Right lobe of liver (tissue), 6 donors: Measurements from ENCODE around the gene CDC42EP4. TPM values are rescaled to one million over a fixed set of nuclear protein-coding genes. Genes with fewer than 3 reads are reported as not detected.

Source experiments
- ATAC-seq, 4 donors: fragments of 200-7000 bp; cut with Tn5 transposase; one replicate each; pipeline ENCODE4 v1.9.1; 2020; ENCODE audit warnings: mild to moderate bottlenecking in 4 of 4, moderate library complexity in 4 of 4
- DNase-seq, 3 donors: peaks; one replicate each; pipeline ENCODE4 v3.0.0-alpha.2; 2020
- H3K27ac ChIP-seq, 3 donors: fragments of 200-600 bp; one replicate each; pipeline ENCODE4 v1.8.0; 2022
- H3K27me3 ChIP-seq, 2 donors: fragments of 200-600 bp; one replicate each; pipeline ENCODE4 v1.8.0; 2022
- H3K36me3 ChIP-seq, 4 donors: fragments of 200-600 bp; sonication (generic) in 1 of 4; one replicate each; pipeline versions ENCODE4 v1.5.1 to v1.8.0; 2017 to 2022; ENCODE audit warnings: control low read depth in 1 of 4
- H3K4me1 ChIP-seq, 4 donors: fragments of 200-600 bp; sonication (generic) in 1 of 4; one replicate each; pipeline versions ENCODE4 v1.5.1 to v1.8.0; 2017 to 2022; ENCODE audit warnings: control low read depth in 1 of 4
- H3K4me3 ChIP-seq, 3 donors: fragments of 200-600 bp; one replicate each; pipeline ENCODE4 v1.8.0; 2022
- H3K9me3 ChIP-seq, 4 donors: fragments of 200-600 bp; sonication (generic) in 1 of 4; one replicate each; pipeline versions ENCODE4 v1.5.1 to v1.8.0; 2017 to 2022; ENCODE audit warnings: control low read depth in 1 of 4
- CTCF ChIP-seq, 4 donors: fragments of 200-600 bp in 3 of 4; fragments of 450-650 bp in 1 of 4; IDR thresholded peaks; one replicate each; pipeline versions ENCODE4 v1.5.1 to v1.8.0; 2016 to 2022; ENCODE audit warnings: antibody characterized with exemption in 4 of 4, mild to moderate bottlenecking in 2 of 4
- POLR2A ChIP-seq: fragments of 450-650 bp; IDR thresholded peaks from one replicate; pipeline ENCODE4 v1.6.1; 2017; ENCODE audit warnings: antibody characterized with exemption, mild to moderate bottlenecking
- WGBS: methylation state at CpG from one replicate; pipeline ENCODE4 v1.1.6; 2018; ENCODE audit warnings: low coverage, low lambda C conversion rate; ENCODE audit not compliant: insufficient coverage; ENCODE audit errors: missing lambda C conversion rate; 5-methylcytosine and 5-hydroxymethylcytosine counted together
- intact Hi-C, 2 donors: fragments of 100-400 bp; cut with DNase I; formaldehyde crosslinking; loops; one replicate each; pipeline versions ENCODE4 v1.11.2 to v1.14.1; 2022
- total RNA-seq, 6 experiments: library from RNA; depleted of rRNA in 2 of 6; stranded (reverse); fragments of >200 nt in 2 of 6; fragmentation: NEBNext Ultra II Directional in 3 of 6; extraction: Animal tissue kit (Norgen Biotek cat#: 25700) in 3 of 6; gene quantifications; one replicate each; pipeline versions ENCODE4 v1.1.0 to v1.2.4, GENCODE V29; 2016 to 2023
- donor health status: DM: no; HTN: yes; CAD: no.
- donor health status: DM: no; HTN: no; CAD: no.
- donor health status: DM: no; HTN: no; CAD: no.
- donor health status: DM: no; HTN: yes; CAD: no.
- donor health status: DM: no; HTN: yes; CAD: no.

CDC42EP4 gene
- total RNA-seq, 6 experiments from 2014 or later, result 27.5 to 34.9 (median 30.9) TPM

GRCh38 chr17:73278465-73279453 lies 33.0 kb downstream of the CDC42EP4 start:
- no peak overlapping the region for H3K4me3 ChIP-seq
- H3K27me3 ChIP-seq, result no peaks in the 10 kb centered on the region
- WGBS, result 19% methylated on average over 8 of the region's 14 CpGs
- peak overlapping the region; percentile 25 to 84 (median 75) for H3K27ac ChIP-seq
- peaks cover 0 to 3% (median 0%) of the 10 kb centered on the region in 4 donors for H3K36me3 ChIP-seq
- DNase-seq (no peak), ATAC-seq (peak; percentile 42 to 68 (median 54))
- intact Hi-C loops, result no loop called here
- H3K9me3 ChIP-seq, result no peaks in the 10 kb centered on the region
- TF ChIP-seq POLR2A (no peak), CTCF (IDR thresholded peaks at IDR 0.05) (no peak)
- H3K4me1 ChIP-seq, result peaks cover 1 to 19% (median 9%) of the 10 kb centered on the region in 4 donors

- DNase-seq, result no peak
- intact Hi-C loops, result no loop called here
- H3K36me3 ChIP-seq, result no peaks in the 10 kb centered on the region
- WGBS, result 42% methylated on average over 7 of the region's 7 CpGs
- peak; percentile 70 to 88 (median 86) for ATAC-seq
- H3K9me3 ChIP-seq, result no peaks in the 10 kb centered on the region
- no peak overlapping the region for H3K4me3 ChIP-seq
- peaks cover 1 to 19% (median 9%) of the 10 kb centered on the region in 4 donors for H3K4me1 ChIP-seq
- H3K27ac ChIP-seq, result peak overlapping the region in 2 of 3 donors; percentile 75 to 84
- TF ChIP-seq CTCF (IDR thresholded peaks at IDR 0.05) (no peak), POLR2A (no peak)
- no peaks in the 10 kb centered on the region for H3K27me3 ChIP-seq
These were observed 33.7 kb downstream of the CDC42EP4 start for GRCh38 chr17:73278049-73278464.

GRCh38 chr17:73274490-73274889 lies 37.3 kb downstream of the CDC42EP4 start:
- intact Hi-C loops, result no loop called here
- Histone ChIP-seq H3K36me3 (no peaks in the 10 kb centered on the region), H3K27ac (no peak overlapping the region), H3K27me3 (no peaks in the 10 kb centered on the region), H3K9me3 (no peaks in the 10 kb centered on the region), H3K4me1 (peaks cover 1 to 19% (median 9%) of the 10 kb centered on the region in 4 donors), H3K4me3 (no peak overlapping the region)
- no peak for DNase-seq
- ATAC-seq, result no peak
- WGBS, result 97% methylated on average over 4 of the region's 4 CpGs
- TF ChIP-seq CTCF (IDR thresholded peaks at IDR 0.05) (no peak), POLR2A (no peak)

GRCh38 chr17:73272906-73273218 lies 38.9 kb downstream of the CDC42EP4 start:
- no peak overlapping the region for H3K4me3 ChIP-seq
- intact Hi-C loops, result no loop called here
- H3K27me3 ChIP-seq, result no peaks in the 10 kb centered on the region
- no peaks in the 10 kb centered on the region for H3K9me3 ChIP-seq
- TF ChIP-seq CTCF (IDR thresholded peaks at IDR 0.05) (no peak), POLR2A (no peak)
- no peak overlapping the region for H3K27ac ChIP-seq
- H3K4me1 ChIP-seq, result peaks cover 0 to 3% (median 0%) of the 10 kb centered on the region in 4 donors
- peak in 1 of 3 donors; percentile 8 for DNase-seq
- no peak for ATAC-seq
- 53% methylated on average over 2 of the region's 8 CpGs for WGBS
- no peaks in the 10 kb centered on the region for H3K36me3 ChIP-seq
